NCI-H1092 treated with DMSO at 0.1 percent for 48 hours (cell line): ENCODE measurements around the gene CCBE1.

ENCODE experiments used
- DNase-seq: peaks from one replicate; lab custom pipeline; 2025; lab: John Stamatoyannopoulos, UW

Gene CCBE1

DNA sequence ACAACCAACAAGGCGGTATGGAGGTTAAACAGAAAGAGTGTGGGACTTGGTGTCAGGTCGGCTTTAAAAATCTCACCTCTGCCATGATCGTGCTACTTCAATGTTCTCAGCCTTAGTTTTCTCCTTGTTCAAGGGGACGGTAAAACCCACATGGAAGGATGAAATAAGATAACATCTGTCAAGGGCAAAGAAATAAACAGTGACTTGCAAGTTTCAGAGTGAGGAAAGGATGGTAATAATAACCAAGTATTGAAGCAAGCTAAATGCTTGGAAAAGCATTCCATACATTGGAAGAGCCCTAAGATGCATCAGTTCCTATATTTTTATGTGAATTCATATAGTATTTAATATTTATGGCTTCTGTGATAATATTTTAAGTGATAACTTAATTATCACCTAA is 308.4 kb downstream of the CCBE1 start:
- peak; percentile 76 for DNase-seq

GRCh38 chr18:59387687-59388565 is 309.3 kb downstream of the CCBE1 start:
- DNase-seq = peak; percentile 92

- DNase-seq = peak; percentile 62
Measured at GRCh38 chr18:59386909-59387686, 310.1 kb downstream of the CCBE1 start.

DNA sequence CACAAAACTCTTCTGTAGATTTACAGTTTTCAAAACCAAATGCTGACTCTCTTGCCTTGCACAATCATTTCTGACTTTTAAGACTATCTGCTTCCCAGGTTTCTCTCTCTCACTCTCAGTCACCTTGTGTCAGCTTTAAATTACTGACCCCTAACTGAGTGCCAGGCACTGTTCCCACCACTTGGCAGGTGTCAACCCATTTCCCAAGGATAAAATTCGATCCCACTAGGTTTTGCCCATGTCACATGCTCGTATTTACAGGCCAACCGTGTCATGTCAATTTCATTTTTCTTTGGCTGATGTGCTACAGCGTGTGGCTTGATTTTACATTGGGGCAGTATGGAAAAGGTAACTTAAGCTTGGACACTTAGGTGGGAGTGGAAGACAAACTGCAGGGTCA is 312.0 kb downstream of the CCBE1 start:
- peak; percentile 83 for DNase-seq

DNA sequence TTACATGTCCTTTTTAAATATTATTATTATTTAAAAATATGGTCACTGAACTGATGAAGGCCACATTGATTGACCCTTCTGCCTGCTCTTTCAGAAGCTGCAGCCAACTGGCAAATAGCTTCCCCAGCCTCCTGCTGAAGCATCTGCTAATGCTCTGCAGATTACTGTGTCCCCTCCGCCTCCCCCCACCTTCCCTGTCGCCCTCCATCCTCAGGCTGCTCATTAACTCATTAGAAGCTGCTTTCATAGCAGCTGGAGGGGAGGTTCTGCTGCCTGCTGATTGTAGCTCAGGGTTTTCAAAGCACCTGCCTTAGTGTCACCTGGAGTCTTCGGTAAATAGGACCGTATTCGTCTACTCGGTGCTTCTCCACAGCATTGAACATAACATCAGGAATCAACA is 313.4 kb downstream of the CCBE1 start:
- DNase-seq = peak; percentile 93

DNA sequence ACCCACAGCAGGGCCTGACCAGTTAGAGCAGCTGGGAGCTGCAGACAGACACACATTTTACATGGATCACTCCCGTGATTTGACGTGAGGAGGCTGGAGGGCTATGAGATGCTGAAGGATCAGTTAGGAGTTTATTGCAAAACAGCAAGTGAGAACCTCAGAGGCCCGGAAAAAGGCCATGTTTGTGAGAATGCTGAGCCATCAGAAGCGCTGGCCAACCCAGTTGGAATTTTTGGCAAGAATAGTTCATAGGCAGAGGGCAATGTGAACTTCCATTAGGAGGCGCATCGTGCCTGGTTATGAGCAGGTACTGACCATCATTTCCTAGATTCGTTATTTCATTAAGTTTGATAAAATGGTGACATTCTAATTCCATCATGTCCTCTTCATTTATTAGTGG is 314.8 kb downstream of the CCBE1 start:
- no peak for DNase-seq

- no peak for DNase-seq
Measured at GRCh38 chr18:59381949-59382348, 315.3 kb downstream of the CCBE1 start.
